ENCODE measurements around the gene API5. TPM values are rescaled to one million over a fixed set of nuclear protein-coding genes. Genes with fewer than 3 reads are reported as not detected.

API5 gene
- total RNA-seq, 4 donors from 2014 or later = 54.9 to 90.1 (median 62.7) TPM

DNA sequence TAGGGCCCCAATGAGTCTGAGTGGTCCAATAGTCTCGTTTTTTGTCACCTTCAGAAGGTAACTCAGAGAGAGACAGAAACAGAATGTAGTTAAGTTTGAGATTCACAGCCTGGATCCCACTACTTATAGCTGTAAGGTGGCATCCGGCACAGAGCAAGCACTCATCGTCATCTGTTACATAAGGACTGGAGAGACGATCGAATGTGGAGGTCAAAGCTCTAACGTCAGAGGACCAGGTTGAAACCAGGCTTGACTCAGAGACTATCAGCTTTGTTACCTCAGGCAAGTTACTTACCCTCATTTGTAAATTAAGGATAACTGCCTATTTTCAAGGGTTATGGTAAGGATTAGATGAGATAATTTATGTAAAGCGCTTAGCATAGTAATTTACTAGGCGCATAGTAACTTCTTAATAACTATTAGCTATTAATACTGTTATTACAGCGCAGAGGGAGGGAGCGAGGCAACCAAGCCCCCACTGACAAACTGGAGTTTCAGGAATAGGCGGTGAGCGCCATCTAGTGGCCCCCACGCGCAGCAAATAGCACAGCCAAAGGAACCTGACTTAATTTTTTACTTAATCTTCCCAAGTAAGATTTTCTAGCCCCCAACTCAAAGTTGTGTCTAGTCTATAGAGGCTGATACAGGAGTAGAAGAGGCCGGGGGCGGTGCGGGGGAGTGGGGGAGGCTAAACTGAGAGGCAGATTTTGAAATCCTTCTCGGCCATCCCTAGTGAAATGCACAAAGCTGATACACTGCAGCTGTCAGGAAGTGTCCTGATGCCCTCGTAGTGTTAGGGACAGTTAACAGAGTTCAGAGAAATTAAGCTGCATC, 29.0 kb upstream of the API5 start:
- DNase-seq (ENCODE audit: low spot score) = peak; percentile 29
- no peak for ATAC-seq (ENCODE audit: low FRiP score)
- TF ChIP-seq, protein P1, sequence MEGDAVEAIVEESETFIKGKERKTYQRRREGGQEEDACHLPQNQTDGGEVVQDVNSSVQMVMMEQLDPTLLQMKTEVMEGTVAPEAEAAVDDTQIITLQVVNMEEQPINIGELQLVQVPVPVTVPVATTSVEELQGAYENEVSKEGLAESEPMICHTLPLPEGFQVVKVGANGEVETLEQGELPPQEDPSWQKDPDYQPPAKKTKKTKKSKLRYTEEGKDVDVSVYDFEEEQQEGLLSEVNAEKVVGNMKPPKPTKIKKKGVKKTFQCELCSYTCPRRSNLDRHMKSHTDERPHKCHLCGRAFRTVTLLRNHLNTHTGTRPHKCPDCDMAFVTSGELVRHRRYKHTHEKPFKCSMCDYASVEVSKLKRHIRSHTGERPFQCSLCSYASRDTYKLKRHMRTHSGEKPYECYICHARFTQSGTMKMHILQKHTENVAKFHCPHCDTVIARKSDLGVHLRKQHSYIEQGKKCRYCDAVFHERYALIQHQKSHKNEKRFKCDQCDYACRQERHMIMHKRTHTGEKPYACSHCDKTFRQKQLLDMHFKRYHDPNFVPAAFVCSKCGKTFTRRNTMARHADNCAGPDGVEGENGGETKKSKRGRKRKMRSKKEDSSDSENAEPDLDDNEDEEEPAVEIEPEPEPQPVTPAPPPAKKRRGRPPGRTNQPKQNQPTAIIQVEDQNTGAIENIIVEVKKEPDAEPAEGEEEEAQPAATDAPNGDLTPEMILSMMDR (IDR thresholded peaks at IDR 0.05) = no peak

DNA sequence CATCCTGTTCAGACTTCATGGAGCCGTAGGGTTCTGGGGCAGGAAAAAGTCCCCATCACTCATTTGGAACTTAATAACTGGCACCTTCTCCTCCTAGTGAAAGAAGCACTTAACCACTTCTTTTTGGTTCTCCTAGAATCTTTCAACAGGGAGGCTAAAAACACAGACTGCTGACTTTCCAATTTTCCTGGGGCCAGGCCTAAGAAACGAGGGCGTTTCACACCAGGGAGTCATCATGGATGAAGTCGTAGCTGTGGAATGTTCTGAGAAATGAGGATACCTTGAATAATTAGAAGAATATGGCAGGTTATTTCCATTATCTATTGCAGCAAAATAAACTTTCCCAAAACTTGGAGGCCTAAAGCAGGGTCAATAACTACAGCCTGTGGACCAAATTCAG, 26.0 kb upstream of the API5 start:
- ATAC-seq (ENCODE audit: low FRiP score) (no peak), DNase-seq (ENCODE audit: low spot score) (no peak)
- TF ChIP-seq, protein P1 (IDR thresholded peaks at IDR 0.05) = no peak

DNA sequence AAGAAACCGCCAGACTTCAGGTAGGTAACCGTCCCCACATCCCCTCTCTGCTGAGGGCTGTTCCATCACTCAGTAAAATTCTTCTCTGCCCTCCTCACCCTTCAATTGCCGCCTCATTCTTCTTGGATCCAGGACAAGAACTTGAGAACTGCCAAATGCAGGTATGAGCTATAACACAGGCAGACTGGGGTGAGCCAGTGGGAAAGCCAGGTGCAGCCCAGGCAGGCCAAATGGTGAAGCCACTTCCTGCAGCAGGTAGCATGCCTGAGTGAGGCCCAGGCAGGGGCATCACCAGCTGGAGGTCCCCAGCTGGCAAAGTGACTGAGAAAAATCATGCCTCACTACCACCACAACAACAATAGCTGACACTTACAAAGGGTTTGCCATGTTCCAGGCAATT, 22.4 kb upstream of the API5 start:
- no peak for ATAC-seq (ENCODE audit: low FRiP score)
- DNase-seq (ENCODE audit: low spot score) = no peak
- TF ChIP-seq, protein P1 (IDR thresholded peaks at IDR 0.05) = no peak

DNA sequence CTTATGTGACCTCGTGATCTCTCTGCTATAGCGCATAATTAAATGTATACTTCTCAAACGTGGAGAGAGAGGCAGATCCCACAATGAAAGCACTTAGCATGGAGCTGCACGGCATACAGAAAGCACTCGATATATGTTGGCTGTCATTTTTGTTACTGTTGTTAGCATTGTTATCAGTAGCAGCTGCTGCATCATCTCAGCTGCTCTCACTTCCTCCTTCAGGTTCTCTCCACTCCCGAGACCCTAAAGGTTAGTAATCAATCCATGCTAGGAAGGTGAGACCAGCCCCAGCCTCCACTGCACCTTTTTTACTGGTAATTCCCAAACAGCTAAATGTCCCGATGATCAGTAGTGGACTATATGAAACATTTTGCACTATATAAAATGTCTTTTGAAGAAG, 13.4 kb upstream of the API5 start:
- ATAC-seq (ENCODE audit: low FRiP score) (no peak), DNase-seq (ENCODE audit: low spot score) (no peak)
- TF ChIP-seq, protein P1 (IDR thresholded peaks at IDR 0.05) = no peak

DNA sequence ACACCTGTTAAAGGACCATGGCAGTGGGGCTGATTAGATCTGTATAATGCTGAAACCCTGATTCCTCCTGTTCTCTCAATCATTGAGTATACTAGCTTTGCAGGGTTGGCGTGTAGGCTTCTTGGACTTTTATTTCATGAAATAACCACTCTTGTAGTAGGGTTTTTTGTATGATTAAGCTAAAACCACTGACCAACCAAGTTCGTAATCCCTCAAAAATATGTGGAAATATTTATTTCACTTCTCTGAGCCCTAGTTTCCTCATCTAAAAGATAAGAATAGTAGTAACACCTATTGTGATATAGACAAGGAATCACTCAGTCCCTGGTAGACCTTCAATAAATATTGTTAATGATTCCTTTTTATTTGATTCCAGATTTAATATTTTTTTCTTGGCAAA, 4.2 kb downstream of the API5 start:
- ATAC-seq (ENCODE audit: low FRiP score) (no peak), DNase-seq (ENCODE audit: low spot score) (no peak)
- TF ChIP-seq, protein P1 (IDR thresholded peaks at IDR 0.05) = no peak

DNA sequence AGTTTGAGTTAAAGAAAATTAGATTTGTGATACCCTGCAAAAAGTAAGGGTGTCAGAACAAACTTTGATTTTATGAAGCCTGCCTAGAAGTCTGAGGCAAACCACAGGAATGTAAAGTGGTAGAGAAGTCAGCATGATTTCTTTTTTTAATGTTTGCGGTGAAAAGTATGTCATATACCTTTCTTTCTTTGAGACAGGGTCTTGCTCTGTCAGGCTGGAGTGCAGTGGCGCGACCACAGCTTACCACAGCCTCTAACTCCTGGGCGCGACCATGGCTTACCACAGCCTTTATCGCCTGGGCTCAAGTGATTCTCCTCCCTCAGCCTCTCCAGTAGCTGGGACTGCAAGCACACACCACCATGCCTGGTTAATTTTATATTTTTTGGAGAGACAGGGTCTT, 4.7 kb downstream of the API5 start:
- DNase-seq (ENCODE audit: low spot score) = no peak
- no peak for ATAC-seq (ENCODE audit: low FRiP score)
- TF ChIP-seq, protein P1 (IDR thresholded peaks at IDR 0.05) = no peak

DNA sequence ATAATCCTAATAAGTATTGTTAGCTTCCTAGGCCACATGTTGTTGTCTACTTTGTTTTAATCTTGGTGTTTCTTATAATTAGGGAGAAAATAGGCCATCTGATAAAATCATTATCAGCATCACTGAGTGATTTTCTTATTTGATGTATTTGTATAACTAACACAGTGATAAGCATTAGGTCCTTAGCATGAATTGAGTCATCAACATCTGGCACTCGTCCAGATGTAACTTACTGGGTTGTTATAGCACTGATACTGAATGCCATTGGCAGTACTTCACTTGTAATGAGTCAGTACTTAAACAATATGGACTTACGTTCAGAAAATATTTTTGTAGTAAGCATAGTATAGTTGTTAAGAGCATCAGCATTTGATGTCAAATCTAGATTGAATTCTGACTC, 16.2 kb downstream of the API5 start:
- TF ChIP-seq, protein P1 (IDR thresholded peaks at IDR 0.05) = no peak
- DNase-seq (ENCODE audit: low spot score) (no peak), ATAC-seq (ENCODE audit: low FRiP score) (no peak)
